Measurements from ENCODE around the gene PPP2R3C.
"Not testable (repeated sequence)": the region's sequence is repeated elsewhere in the genome, so short reads cannot be mapped to it uniquely, and the experiment has no call there.

Gene PPP2R3C

DNA sequence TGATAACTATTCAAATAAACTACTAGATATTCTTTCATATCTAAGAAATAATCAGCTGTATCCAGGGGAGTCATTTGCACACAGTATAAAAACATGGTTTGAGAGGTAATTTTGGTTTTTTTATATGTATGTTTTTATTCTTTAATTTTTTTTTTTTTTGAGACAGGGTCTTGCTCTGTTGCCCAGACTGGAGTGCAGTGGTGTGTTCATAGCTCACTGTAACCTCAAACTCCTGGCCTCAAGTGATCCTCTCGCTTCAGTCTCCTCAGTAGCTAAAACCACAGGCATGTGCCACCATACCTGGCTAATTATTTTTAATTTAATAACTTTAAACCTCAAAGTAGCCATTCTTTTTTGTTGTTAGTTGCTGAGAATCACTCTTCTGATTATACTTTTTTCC, 2.3 kb upstream of the PPP2R3C start:
- DNase-seq (ENCODE audit: low spot score) = no peak

DNA sequence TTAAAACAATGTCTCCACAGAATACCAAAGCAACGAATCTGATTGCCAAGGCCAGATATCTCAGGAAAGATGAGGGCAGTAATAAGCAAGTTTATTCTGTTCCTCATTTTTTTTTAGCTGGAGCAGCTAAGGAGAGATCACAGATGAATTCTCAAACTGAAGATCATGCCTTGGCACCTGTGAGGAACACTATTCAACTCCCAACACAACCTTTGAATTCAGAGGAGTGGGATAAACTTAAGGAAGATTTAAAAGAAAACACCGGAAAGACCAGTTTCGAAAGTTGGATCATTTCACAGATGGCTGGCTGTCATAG, 1.6 kb upstream of the PPP2R3C start:
- no peak for DNase-seq (ENCODE audit: low spot score)

DNA sequence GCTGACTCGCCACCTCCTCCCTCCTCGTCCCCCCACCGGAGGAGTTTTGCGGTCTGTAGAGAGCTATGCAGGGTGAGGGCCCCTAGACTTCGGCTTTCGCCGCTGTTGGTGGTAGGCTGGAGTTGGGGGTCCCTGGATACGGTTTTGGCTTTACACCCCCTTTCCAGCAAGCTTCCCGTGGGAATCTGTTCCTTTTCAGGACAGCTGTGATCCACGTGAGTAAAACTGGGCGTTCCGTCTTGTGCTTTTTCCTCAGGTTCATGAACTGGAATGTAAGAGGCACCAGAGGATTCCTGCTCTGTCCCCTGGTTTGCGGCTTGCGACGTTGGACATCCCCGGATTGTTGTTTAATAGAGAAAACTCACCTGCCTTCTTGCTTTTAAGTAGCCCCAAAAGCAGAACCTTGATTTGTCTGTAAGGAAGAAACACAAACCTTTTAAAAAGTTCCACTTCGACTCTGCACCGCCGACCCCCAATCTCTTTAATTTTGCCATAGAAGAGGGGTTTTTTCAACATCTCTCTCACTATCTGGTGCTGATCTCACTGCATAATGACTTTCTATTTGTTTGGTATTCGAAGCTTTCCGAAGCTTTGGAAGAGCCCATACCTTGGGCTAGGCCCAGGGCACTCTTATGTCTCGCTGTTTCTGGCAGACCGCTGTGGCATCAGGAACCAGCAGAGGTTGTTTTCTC, 1.1 kb upstream of the PPP2R3C start:
- peak; percentile 23 for DNase-seq (ENCODE audit: low spot score)

DNA sequence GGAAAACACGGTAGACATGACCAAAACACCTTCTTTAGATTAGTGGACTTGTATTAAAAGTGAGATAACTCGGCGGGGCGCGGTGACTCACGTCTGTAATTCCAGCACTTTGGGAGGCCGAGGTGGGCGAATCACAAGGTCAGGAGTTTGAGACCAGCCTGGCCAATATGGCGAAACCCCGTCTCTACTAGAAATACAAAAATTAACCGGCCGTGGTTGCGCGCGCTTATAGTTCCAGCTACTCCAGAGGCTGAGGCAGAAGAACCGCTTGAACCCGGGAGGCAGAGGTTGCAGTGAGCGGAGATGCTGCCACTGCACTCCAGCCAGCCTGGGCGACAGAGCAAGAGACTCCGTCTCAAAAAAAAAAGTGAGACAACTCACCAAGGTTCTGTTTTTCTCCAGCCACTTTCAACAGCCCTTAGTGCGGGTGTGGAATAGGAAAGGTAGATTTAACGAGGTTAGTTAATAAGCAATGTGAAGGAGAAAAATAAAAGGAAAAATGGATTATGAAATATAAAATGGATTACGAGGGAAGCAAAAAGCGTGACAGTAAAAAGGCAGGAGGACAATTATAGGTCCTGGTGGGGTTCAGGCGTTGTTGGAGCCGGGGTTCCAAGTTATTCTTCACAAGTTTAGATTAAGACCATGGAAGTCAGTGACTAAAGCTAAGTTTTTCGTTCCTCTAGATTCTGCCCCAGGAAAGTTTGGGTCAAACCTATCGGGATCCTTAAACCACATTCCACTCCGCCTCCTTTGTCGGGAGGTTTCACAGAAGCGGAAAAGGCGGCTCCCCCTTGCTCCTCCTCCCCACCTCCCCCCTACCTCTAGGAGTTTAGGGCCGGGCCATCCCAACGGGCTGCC, 534 bp downstream of the PPP2R3C start:
- peak; percentile 11 for DNase-seq (ENCODE audit: low spot score)

DNA sequence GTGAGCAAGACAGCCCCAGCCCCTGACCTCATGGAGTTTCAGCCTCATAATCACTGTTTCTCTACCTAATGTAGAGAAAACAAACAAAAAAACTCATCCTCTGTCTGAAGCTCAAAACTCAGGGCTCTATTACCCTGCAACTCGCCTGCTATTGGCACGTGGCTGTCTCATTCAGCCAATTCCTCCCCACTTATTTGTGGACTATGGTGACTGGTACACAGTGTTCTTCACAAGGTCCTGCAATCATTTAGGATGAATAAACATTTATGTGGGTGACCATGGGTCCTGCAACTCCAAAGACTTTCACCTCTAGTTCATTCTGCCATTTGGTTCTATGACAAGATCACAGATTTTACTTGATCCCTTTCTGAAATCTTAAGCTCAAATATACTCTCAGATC, 4.7 kb downstream of the PPP2R3C start:
- DNase-seq (ENCODE audit: low spot score) = no peak

DNA sequence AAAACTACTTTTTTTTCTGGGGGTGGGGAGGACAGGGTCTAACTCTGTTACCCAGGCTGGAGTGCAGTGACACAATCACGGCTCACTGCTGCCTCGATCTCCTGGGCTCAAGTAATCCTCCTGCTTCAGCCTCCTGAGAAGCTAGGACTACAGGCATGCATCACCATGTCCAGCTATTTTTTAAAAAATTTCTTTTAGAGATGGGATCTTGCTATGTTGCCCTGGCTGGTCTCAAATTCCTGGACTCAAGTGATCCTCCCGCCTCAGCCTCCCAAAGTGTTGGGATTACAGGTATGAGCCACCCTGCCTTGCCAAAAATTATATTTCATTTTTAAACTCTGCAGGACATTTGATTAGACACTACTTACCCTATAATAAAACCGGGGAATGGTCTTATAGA, 5.5 kb downstream of the PPP2R3C start:
- no peak for DNase-seq (ENCODE audit: low spot score)

DNA sequence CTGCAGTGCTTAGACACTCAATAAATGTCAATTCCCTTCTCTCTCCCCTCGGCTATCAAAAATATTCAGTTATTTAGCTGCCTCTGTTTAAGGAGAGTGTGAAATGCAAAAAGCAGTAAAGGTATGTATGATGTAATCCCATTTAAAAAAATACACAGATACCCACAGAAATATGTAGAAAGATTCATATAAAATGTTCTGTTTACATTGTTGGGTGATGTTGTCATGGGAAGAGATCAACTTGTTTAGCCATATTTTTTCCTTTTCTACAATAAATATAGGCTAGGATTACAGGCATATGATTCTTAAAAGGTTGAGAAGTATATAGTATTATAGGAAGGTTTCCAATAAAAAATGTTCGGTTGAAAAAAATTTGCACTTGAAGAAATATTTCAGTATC, 7.8 kb downstream of the PPP2R3C start:
- DNase-seq (ENCODE audit: low spot score) = no peak

DNA sequence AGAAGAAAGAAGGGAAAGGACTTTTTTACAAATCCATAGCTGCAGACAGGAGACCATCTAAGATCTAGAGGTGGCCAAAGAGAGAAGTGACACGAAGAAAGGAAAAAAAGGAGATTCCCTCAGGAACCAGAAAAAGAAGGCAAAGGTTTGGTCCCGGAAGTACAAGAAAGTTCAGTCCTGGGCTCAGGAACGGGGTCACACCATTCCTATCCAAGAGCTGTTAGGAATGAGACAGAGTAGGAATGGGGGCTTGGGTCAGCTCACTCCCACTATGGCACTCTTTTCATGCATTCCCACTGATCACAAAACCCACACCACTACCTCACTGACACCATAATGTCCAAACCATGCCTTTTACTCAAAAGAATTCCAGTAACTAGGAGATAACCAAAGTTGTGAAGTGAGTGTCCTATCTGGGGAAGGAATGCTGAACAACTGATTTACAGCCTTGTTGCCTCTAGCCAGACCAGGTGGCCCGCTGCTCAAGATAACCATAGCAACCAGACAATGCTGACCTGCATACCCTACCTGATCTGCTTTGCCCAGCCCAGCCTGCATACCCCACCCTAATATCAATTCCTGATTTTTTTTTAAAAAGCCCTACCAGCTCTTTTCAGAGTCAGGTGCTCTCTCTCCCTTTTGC, 8.4 kb downstream of the PPP2R3C start:
- DNase-seq (ENCODE audit: low spot score) = no peak

DNA sequence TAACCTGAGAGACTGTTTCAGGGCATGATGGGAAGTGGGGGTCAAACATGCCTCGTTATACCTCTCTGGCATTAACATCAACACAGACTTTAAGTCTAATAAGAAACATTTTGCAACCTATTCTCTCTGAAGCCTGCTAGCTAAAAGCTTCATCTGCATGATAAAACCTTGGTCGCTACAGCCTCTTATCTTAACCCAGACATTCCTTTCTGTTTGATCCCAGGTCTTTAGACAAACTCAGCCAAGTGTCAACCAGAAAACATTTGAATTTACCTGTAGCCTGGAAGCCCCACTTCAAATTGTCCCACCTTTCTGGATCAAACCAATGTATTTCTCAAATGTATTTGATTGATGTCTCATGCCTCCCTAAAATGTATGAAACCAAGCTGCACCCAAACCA, 9.1 kb downstream of the PPP2R3C start:
- DNase-seq (ENCODE audit: low spot score) = no peak

DNA sequence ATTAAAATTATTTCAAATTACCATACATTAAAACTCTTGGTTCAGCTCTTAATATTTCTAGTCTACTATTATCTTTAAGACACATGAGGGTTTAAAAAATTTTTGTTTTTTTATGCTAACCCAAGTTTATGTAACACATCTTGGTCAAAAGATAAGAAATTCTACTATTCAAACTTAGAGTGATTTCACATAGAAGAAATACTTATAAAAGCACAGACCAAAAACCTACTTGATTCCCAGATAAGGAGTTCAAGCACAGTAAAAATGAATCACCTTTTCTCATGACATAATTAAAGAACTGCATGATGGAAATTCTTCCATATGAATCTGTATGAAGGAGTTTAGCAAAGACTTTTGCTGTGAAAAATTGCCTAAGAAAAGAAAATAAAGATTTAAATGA, 13.9 kb downstream of the PPP2R3C start:
- DNase-seq (ENCODE audit: low spot score) = no peak

DNA sequence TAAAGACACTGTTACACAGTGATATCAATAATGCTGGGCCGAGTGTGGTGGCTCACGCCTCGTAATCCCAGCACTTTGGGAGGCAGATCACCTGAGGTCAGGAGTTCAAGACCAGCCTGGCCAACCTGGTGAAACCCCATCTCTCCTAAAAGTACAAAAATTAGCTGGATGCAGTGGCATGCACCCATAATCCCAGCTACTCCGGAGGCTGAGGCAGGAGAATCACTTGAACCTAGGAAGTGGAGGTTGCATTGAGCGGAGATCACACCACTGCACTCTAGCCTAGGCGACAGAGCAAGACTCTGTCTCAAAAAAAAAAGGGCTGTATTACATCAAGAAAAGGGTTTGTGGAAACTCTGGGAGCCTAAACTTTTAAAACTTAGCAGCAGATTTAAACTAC, 27.1 kb downstream of the PPP2R3C start:
- not testable (repeated sequence) for DNase-seq (ENCODE audit: low spot score)

DNA sequence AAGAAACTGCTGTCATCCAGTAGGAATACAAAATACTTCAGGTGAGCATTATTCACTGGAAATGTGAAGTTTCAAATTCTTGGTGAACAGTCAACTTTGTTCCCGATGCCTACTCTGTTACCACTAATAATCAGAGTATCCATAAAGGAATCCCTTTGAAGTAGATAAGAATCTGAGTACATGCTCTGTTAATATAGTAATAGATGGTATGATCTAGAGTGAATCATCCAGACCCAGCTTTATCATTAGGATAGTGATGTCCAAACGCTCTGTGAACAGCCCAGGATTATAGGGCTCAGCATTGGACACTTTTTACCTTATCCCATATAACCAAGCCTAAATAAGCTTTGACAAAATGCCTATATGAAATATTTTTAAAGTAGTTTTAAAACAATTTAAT, 33.3 kb downstream of the PPP2R3C start:
- DNase-seq (ENCODE audit: low spot score) = no peak

DNA sequence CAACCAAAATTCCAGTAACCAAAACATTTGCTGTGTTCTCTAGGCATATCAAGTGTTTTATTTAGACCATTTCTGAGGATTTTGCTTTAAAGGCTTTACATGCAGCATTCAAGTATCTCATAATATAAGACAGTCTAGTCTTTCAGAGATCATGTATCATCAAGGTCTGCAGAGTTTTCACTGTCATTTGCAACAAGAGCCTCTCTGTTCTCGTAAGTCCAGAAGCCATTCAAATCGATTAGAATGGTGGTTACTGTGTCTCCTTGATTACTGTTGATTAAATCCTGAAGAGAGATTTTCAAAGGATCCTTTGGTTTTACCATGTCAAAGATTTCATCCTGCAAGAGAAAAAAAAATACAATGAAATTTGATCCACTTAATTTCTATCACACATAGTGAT, 36.3 kb downstream of the PPP2R3C start:
- no peak for DNase-seq (ENCODE audit: low spot score)

DNA sequence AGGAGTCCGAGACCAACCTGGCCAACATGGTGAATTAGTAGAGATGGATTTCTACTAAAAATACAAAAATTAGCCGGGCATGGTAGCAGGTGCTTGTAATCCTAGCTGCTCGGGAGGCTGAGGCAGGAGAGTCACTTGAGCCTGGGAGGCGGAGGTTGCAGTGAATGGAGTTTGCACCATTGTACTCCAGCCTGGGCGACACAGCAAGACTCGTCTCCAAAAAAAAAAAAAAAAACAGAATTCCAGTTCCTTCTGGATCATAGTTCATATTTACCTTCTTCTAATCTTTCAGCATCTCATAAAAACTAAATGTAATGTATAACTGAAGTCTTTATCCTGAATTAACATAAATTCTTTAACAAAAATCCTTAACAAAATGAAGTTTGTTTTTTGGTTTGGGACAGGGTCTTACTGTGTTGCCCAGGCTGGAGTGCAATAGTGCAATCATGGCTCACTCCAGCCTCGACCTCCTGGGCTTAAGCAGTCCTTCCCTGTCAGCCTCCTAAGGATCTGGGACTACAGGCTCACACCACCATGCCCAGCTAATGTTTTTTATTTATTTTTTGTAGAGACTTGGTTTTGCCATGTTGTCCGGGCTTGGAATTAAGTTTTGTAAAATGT, 38.1 kb downstream of the PPP2R3C start:
- no peak for DNase-seq (ENCODE audit: low spot score)

DNA sequence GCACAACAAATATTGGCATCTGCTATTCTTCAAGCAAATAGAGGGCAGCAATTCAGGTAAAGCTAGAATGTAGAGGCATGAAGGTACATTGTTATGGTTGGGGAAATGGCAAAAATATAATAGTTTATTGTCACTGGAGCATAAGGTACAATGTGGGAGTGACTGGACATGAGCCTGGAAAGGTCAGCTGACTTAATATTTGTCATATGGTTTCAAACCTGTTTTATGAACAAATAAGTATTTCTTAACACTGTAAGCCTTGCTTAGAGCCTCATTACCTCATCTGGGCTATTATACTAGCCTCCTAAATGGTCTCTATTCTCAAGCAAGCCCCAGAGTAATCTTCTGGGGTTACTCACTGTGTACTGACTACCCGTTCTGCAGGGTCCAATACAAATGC, 42.0 kb downstream of the PPP2R3C start:
- no peak for DNase-seq (ENCODE audit: low spot score)

DNA sequence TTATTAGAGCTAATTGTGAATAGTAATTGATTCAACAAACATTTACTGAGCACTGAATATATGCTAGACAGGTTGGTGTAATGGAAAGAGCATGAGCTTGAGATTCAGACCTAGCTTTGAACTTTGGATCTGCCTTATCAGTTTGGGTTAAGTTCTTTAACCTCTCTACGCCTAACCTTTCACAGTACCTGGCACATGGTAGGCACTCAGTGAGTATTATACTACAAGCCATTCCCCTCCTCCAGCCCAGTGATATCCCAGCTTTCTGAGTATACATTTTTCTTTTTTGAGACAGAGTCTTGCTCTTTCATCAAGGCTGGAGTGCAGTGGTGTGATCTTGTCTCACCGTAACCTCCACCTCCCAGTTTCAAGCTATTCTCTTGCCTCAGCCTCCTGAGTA, 43.7 kb downstream of the PPP2R3C start:
- no peak for DNase-seq (ENCODE audit: low spot score)

DNA sequence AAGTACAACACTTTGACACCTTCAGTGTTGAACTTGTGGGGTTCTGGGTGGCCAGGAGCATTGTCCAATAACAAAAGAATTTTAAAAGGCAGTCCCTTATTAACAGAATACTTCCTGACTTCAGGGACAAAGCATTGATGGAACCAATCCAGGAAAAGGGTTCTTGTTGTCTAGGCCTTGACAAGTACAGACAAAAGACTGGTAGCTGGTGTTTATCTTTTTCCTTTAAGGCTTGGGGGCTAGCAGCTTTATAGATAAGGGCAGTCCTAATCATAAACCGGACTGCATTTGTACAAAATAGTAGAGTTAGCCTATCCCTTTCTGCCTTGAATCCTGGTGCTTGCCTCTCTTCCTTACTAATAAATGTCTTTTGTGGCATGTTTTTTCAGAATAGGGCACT, 48.3 kb downstream of the PPP2R3C start:
- DNase-seq (ENCODE audit: low spot score) = no peak

DNA sequence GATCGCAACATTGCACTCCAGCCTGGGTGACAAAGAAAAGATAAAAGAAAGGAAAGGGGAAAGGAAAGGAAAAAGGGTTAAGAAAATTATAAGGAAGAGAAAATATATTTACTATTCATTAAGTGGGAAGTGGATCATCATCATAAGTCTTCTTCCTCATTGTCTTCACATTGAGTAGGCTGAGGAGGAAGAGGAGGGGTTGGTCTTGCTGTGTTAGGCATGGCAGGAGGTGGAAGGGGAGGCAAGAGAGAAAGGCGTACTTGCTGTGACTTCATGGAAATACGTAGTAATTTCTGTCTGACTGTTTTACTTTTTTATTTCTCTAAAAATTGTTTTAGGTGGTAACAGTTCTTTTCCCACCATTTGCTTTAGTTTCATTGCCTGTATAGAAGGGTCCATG, 49.6 kb downstream of the PPP2R3C start:
- DNase-seq (ENCODE audit: low spot score) = no peak

DNA sequence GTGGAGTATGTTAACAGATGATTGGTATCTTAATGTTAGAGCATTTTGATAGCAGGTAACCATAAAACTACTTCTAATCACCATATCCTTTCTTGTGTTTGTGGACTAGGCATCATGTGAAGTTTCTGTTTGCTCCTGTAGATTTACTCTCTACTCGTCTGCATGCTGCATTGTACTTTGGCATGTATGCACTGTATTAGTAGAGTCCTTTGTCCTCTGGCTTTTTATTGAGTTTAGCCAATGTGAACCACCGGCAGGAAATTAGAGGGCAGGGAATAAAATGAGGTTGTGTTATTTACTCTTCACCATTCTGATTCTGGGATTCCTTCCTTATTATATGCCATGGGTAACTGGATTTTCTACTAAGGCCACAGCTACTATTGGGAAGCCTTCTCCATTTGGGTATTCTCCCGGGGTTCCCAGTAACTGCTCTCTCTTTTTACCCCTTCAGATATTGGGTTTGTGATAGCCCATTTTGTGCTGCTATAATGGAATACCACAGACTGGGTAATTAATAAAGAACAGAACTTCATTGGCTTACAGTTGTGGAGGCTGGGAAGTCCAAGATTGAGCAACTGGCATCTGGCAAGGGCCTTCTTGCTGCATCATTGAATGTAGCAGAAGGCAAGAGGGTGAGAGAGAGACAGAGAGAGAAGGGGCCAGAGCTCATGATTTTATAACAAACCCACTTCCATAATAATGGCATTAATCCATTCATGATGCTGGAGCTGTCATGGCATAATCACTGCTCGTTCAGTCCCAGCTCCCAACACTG, 53.4 kb downstream of the PPP2R3C start:
- DNase-seq (ENCODE audit: low spot score) = no peak

DNA sequence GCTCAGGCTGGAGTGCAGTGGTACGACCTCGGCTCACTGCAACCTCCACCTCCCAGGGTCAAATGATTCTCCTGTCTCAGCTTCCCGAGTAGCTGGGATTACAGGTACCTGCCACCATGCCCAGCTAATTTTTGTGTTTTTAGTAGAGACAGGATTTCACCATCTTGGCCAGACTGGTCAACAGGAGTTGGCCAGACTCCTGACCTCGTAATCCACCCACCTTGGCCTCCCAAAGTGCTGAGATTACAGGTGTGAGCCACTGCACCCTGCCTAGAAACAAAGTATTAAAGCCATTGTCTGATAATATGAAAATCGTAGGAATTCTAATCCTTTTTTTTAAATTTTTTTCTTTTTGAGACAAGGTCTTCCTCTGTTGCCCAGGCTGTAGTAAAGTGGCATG, 56.1 kb downstream of the PPP2R3C start:
- not testable (repeated sequence) for DNase-seq (ENCODE audit: low spot score)

DNA sequence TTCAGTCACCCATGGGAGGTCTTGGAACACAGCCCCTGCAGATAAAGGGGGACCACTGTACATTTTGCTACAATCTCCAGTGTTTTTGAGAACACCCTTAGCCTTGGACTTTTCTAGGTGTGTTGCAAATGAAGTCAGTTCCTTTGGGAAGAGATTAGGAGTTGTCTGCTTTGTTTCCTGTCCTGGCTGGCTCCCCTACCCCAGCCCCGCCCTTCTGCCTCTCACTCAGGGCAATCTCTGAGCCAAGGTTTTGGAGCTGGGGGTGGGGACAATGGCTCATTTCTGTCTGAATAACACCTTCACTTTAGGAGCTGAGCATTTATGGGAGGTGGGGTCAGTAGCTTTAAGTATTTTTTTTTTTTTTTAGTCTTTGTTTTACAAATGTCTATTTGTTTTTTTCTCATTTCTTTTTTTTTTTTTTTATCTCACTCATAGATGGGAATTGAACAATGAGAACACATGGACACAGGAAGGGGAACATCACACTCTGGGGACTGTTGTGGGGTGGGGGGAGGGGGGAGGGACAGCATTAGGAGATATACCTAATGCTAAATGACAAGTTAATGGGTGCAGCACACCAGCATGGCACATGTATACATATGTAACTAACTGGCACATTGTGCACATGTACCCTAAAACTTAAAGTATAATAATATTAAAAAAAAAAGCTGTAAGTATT, 60.5 kb downstream of the PPP2R3C start:
- peak; percentile 54 for DNase-seq (ENCODE audit: low spot score)

DNA sequence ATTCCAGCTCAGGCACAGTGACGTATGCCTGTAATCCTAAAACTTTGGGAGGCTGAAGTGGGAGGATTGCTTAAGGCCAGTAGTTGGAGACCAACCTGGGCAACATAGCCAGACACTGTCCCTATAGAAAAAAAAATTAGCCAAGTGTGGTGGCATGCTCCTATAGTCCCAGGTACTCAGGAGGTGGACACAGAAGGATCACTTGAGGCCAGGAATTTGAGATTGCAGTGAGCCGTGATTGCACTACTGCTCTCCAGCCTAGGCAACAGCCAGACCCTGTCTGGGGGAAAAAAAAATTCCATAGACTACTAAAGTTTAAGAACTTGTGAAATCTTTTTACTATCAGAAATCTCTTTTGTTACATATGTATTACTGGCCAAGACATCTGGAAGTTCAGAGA, 69.2 kb downstream of the PPP2R3C start:
- no peak for DNase-seq (ENCODE audit: low spot score)

Data from GM03348 (cell line).